Hepatocyte (in vitro differentiated cells): ENCODE results near the gene FBXO10.

Source experiments
- CTCF ChIP-seq: fragments of 200-600 bp; sonication (generic); IDR thresholded peaks from 2 replicates; pipeline ENCODE4 v1.5.1; 2016; ENCODE audit warnings: antibody characterized with exemption, mild to moderate bottlenecking; ENCODE audit not compliant: poor library complexity
- EZH2 ChIP-seq: fragments of 200-600 bp; sonication (generic); IDR thresholded peaks from 2 replicates; pipeline ENCODE4 v1.6.1; 2016; ENCODE audit warnings: antibody characterized with exemption, mild to moderate bottlenecking, borderline replicate concordance
- EZH2phosphoT487 ChIP-seq: fragments of 200-600 bp; sonication (generic); IDR thresholded peaks from one replicate; pipeline ENCODE4 v1.6.1; 2018; ENCODE audit warnings: antibody characterized with exemption, mild to moderate bottlenecking, low read depth, moderate library complexity; ENCODE audit not compliant: unreplicated experiment, severe bottlenecking

- TF ChIP-seq CTCF = no peak
- no peak for TF ChIP-seq EZH2
- no peak for TF ChIP-seq EZH2phosphoT487
Measured at GRCh38 chr9:37464426-37465248, 111.5 kb downstream of the FBXO10 start.
